Stimulated activated CD8-positive, alpha-beta memory T cell treated with anti-CD3 and anti-CD28 coated beads, Interleukin-12 subunit alpha, Interleukin-12 subunit beta, amount 100 ng/mL, for 24 hours (primary cell): Measurements from ENCODE around the gene CCDC80.
"Not testable (repeated sequence)": the region's sequence is repeated elsewhere in the genome, so short reads cannot be mapped to it uniquely, and the experiment has no call there.

ENCODE experiments used
- DNase-seq: peaks from one replicate; pipeline ENCODE4 v3.0.0-alpha.2; 2020; ENCODE audit errors: extremely low read depth

The CCDC80 gene

DNA sequence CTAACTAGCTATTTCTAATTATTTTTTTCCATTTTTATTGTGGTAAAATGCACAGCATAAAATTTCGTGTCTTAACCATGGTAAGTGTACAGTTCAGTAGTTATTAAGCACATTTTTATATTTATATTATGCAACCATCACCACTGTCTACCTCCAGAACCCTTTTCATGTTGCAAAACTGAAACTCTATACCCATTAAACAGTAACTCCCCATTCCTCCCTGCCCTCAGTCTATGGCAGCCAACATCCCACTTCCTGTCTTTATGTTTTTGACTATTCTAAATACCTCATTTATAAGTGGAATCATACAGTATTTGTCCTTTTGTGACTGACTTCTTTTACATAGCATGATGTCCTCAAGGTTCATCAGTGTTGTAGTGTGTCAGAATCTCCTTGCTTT, 53.6 kb downstream of the CCDC80 start:
- no peak for DNase-seq

DNA sequence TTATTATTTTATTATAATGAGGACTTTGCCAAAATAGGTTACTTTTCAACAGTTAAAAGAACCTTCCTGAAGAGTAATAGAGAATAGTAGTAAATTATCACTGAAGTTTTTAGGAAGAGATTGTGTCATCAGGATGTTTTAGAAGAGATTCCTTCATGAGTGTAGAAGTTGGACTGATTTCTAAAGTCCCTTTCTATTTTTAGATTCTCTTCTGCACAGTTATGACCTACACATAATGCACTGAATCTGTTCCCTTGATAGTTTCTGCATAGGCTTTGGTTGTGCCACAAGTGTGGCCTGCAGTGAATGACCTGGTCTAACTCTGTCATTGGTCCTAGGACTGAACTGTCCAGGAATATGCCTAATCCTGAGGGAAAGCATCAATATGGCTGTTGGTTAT, 55.2 kb downstream of the CCDC80 start:
- DNase-seq: no peak

DNA sequence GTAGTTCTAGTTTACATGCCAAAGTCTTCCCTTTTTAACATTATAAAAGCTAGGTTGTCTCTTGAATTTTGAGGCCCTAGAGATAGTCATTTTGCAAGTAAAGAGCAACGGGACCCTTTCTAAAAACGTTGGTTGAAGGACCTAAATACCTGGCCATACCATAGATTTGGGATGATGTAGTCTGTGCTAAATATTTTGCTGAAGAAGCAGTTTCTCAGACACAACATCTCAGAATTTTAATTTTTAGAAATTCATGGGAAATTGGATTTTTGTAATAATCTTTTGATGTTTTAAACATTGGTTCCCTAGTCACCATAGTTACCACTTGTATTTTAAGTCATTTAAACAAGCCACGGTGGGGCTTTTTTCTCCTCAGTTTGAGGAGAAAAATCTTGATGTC, 57.8 kb downstream of the CCDC80 start:
- no peak for DNase-seq

DNA sequence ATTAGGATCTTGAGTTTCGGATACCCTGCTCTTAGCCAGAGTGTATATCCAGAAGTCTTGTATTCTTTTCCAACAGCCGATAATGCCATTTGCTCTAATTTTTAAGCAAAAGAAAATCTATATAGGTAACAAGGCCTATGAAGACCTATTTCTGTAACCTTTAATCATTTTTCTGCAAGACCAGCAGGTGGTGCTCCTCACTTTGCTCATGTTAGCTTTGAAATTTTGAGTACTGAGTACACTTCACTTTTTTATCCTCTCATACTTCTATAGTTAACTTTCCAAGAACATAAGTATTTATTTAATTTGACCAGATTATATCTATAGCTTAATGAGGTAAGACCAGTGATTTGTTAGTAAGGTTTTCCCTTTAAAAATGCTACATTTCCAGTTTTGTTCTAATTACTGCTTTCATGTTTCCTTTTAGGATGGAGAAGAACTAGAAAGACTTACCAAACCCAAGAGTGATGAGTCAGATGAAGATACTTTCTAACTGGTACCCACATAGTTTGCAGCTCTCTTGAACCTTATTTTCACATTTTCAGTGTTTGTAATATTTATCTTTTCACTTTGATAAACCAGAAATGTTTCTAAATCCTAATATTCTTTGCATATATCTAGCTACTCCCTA, 58.6 kb downstream of the CCDC80 start:
- DNase-seq: no peak

DNA sequence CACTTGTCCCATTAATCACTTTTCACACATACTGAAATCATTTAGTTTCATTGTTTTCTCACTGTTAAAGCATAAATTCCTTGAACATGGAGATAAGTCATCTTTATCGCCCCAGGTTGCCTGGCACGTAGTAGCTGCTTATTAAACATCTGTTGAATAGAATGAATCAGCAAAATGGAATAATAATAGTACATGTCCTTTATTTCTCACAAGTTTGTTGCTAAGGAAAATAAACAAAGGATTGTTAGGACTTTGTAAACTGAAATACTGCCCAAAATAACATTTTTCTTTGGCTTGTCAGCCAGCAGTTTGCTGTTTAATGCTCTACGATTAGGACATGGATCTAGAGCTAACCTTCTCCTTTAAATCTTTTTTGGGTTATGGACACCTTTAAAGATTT, 61.2 kb downstream of the CCDC80 start:
- no peak for DNase-seq

DNA sequence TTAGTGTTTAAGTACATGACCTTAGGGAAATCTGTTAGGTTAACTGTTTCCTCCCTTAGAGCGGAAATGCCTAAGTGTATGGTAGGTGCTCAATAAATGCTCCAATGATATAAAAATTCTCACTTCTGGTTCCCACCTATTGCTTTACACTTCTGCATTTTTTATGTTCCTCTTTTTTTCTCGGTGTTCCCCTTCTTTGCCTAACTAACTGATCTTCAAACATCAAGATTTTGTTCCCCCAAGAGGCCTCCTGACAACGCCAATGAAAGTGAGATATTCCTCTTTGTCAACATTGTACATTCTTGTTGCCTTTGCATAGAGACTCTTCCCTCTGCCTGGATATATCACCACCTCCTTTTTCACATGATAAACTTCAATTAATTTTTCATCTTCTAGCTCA, 61.7 kb downstream of the CCDC80 start:
- no peak for DNase-seq

DNA sequence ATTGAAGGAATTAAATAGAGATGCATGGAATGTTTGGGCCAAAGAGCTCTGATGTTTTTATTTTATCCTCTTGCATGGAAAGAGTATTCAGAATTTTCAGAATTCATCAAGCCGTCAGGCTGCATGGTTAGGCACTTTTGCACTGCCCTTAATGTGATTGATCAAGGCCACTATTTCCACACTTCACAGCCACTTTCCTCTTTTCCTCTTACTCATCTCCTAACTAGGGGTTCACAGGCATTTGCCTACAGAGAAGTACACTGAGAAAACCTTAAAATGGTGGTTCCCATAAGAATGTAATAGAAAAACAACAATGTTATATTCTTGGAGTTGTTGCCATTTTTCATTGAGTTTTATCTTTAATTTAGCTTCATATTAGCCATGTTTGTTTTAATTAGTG, 68.2 kb downstream of the CCDC80 start:
- no peak for DNase-seq

DNA sequence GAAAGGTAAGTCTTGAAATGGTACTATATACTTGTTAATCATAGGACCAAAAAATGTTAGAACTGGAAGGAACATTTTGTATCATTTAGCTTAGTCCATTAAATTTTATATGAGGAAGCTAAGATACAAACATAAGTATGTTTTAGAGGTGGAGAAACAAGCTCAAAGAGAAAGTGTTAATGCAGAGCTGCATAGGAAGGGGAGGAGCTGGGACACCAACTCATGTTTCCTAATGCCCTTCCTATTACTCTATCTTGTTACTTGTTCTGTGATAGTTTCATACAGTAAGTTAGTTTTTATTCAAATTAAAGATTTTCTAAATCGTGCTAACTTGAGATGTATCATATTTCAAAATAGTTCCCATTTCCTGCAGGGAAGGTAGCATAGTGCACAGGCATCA, 71.7 kb downstream of the CCDC80 start:
- no peak for DNase-seq

DNA sequence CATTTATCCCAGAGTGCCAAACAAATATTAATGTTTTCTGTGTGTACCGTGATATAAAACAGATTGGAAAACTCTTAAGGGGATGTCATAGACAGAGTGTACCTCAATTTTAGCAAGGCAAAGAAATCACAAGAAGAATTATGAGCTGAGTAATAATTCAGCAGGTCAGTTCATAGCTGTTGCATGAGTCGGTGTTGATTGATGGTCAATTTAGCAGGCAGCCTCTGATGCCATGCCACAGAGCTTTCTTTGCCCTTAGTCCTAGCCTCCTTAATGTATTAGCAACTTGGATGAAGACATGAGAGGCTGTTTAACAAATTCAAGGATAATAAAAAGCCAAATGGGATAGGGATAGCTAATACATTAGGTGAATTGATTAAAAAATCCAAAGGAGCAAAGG, 72.3 kb downstream of the CCDC80 start:
- DNase-seq: no peak

DNA sequence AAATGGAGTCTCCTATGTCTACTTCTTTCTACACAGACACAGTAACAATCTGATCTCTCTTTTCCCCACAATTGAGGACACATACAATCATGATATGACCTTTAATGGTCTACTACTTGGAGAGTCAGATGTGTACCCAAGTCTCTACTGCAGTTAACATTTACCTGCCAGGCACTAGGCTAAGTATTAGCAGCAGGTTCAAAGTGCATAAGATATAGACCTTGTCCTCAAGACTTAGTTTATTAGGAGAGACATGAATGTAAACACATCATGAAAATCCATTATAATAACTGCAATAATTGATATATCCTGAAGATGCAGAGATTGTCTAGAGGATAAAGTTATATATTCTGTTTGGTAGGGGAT, 76.0 kb downstream of the CCDC80 start:
- DNase-seq: no peak

DNA sequence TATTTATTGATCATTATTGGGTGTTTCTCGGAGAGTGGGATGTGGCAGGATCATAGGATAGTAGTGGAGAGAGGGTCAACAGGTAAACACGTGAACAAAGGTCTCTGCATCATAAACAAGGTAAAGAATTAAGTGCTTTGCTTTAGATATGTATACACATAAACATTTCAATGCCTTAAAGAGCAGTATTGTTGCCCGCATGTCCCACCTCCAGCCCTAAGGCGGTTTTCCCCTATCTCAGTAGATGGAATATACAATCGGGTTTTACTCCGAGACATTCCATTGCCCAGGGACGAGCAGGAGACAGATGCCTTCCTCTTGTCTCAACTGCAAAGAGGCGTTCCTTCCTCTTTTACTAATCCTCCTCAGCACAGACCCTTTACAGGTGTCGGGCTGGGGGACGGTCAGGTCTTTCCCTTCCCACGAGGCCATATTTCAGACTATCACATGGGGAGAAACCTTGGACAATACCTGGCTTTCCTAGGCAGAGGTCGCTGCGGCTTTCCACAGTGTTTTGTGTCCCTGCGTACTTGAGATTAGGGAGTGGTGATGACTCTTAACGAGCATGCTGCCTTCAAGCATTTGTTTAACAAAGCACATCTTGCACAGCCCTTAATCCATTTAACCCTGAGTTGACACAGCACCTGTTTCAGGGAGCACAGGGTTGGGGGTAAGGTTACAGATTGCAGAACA, 76.5 kb downstream of the CCDC80 start:
- DNase-seq: not testable (repeated sequence)

DNA sequence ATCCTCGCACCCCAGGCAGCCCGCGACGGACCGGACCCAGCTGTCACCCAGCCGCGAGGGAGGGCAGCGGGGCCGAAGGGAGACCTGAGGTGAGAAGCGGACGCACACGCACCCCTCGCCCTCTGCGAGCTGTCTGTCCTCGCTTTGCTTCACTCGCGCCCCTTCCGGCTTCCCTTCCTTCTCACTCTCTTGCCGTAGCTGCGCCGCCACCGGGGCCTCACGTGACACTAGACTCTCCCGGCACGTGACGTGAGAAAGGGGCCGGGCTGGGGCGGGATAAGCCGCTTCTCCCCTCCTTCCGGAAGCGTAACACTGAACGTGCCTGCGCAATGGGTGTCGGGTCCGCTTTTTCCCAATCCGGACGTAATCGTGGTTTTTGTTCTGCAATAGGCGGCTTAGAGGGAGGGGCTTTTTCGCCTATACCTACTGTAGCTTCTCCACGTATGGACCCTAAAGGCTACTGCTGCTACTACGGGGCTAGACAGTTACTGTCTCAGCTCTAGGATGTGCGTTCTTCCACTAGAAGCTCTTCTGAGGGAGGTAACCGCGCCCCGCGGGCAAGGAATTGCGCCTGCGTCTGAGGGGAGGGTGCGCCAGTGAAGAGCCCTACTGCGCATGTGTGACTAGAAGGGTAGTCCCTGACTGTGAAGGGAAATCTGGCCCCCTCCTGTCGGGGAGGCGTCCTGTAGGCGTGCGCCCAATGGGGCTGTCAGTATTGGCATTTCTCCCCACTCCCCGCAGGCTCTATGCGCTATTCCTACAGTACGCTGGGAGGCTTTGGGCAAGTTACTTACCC, 79.0 kb downstream of the CCDC80 start, which contains the start of the genes ATG3 and SLC35A5:
ATG3 (minus strand) TSS at position 229 of the 796 bp plus-strand sequence. CDS start 434 bp downstream, outside the sequence.
SLC35A5 (plus strand) TSS at position 312 of the 796 bp plus-strand sequence. CDS start 1,359 bp downstream, outside the sequence.
- DNase-seq: peak; percentile 95

DNA sequence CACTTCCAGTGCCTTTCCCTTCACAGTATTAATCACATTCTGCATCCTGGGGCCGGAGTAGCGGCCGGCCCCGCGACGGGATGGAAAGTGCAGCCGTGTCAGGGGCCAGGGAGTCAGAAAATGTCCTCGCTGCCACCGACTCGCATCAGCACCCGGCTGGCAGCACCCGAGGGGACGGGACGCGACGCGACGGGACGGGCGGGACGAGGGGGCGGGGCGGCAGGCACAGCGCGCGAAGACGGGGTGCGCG, 79.5 kb downstream of the CCDC80 start:
- no peak for DNase-seq

DNA sequence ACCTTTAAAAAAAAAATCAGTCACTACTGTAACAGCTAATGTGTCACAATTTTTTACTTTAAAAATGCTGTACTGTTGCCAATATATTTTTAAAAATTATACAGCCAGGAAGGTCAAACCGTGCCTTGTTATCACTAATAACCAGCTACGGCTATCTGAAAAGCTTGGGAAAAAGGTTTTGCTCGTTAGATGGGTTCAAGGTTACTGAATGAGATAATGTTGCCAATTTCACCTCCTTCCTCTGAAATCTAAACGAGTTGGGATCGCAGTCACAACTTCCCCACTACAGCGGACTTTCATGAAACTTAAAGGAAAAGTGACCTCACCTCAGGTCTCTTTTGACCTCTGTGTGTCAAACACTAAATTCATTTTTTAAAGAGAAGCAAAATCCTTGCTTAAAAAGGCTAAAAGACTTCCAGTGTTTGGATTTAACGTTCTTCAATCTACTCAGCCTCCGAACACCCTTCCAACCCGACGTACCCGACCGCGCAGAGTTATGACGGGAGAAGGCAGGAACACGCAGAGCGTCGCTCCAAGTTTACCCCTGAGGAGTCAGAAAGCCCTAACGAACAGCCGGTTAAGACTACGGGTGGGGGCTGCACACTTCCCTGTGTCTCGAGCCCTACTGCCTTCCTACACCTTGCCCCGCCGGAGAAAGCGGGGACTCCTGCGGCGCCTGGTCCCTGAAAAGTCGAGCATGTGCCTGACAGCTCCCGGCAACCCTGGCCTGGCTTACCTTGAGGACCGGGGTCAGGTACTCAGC, 80.0 kb downstream of the CCDC80 start:
- no peak for DNase-seq

DNA sequence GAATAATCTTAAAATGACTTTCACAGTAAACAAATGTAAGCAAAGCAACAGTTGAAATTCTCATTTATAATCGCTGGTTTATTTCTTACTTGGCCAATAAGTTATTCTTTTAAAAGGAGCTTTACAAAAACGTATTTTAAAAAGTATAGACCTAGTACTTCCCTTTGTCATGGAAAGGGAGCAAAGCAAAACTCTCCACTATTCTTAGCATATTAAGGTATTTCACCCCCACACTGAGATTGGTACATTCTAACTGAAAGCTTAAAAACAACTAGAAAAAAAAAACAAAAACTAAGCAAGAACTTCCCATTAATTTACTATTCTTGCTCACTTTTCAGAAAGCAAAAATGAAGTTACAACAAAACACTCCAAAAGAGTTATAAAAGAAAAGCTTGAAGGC, 80.6 kb downstream of the CCDC80 start:
- no peak for DNase-seq

DNA sequence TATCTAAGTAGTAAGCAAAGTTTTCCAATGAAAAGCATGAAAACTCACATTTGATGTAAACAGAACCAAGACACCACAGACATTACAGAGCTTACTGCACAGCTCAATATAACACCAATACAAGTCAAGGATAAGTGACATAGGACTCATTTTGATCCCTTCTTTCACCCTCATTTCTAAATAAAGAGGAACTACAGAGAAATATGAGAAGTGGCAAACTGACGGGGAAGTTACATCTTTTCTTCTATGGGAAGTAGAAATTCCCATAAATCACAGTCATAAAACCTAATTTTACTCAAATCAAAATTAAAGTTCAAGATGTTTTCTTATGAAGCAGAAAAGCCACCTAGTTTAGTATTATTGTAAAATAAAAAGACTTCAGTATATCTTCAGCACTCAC, 83.0 kb downstream of the CCDC80 start:
- DNase-seq: no peak

DNA sequence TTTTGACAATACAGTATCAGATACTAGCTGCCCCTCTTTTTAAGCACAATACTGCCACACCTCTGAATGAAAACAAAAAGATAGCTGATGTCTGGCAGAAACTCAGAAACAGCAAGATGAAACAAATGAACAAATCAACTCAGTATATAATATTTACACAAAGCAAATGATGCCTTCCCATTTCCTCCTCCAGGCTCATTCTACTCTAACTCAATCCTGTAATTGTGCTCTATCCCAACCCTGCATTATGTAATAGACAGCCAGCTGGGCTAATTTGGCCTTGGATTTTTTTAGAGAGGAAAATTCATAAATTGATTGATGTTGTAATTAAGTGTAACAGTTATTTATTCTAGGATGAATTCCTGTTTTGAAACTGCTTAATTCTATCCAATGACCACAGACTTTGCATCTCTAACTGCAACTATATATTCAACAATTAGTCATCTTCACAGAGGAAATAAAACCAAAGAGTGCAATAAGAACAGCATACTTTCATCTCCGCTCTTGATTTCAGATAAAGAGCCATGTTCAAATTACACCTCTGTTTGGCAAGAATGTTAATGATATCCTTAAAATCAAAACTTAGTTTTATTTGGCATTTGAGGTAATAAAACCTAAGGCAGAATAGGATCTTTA, 85.3 kb downstream of the CCDC80 start:
- no peak for DNase-seq

DNA sequence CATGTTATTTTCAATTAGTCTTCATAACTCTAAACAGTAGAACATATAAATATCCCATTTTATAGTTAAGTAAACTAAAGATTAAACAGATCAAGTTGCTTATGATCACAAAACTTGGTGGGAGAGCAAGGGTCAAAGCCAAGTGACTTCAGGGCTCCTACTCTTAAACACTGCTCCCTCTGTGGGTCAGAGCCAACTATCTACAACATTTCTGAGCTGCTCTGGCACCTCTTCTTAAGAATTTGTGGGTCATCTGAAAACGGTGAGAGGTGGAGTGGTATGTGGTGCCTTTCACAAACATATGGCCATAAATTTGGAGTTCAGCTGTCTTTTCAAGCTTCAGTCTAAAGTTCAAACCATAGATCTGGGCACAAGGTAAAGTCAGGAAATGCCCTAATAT, 90.1 kb downstream of the CCDC80 start:
- DNase-seq: no peak
